Lung (tissue), 12 donors: Measurements from ENCODE around the gene SULT1E1. TPM values are rescaled to one million over a fixed set of nuclear protein-coding genes. Genes with fewer than 3 reads are reported as not detected.

ENCODE experiments used
- ATAC-seq: fragments of 200-7000 bp; cut with Tn5 transposase; one replicate; pipeline ENCODE4 v1.9.1; 2020; ENCODE audit warnings: moderate number of reproducible peaks; ENCODE audit not compliant: insufficient read depth, low FRiP score
- DNase-seq, 3 donors: peaks; one replicate each; pipeline ENCODE4 v3.0.0-alpha.2; 2013 to 2017
- H3K27ac ChIP-seq, 2 donors: one replicate each; pipeline ENCODE4 v1.5.1; 2013; ENCODE audit warnings: mild to moderate bottlenecking in 2 of 2, moderate library complexity in 2 of 2, control low read depth in 1 of 2, inconsistent platforms in 1 of 2, low read depth in 1 of 2, low read length in 1 of 2
- H3K27me3 ChIP-seq, 3 donors: one replicate each; pipeline ENCODE4 v1.5.1; 2013; ENCODE audit warnings: low read length in 2 of 3; ENCODE audit not compliant: control insufficient read depth in 3 of 3, insufficient read depth in 3 of 3
- H3K36me3 ChIP-seq, 4 donors: one replicate each; pipeline ENCODE4 v1.5.1; 2013; ENCODE audit warnings: low read length in 4 of 4, mild to moderate bottlenecking in 1 of 4, moderate library complexity in 1 of 4; ENCODE audit not compliant: control insufficient read depth in 4 of 4, insufficient read depth in 4 of 4
- H3K4me1 ChIP-seq, 5 donors: one replicate each; pipeline ENCODE4 v1.5.1; 2013; ENCODE audit warnings: low read length in 5 of 5, mild to moderate bottlenecking in 2 of 5, moderate library complexity in 1 of 5; ENCODE audit not compliant: control insufficient read depth in 5 of 5, insufficient read depth in 5 of 5
- H3K4me3 ChIP-seq: one replicate; pipeline ENCODE4 v1.5.1; 2013; ENCODE audit warnings: mild to moderate bottlenecking, control low read depth, moderate library complexity
- H3K9ac ChIP-seq, 2 donors: one replicate each; pipeline ENCODE4 v1.5.1; 2013; ENCODE audit warnings: low read length in 2 of 2, control low read depth in 1 of 2; ENCODE audit not compliant: insufficient read depth in 1 of 2
- H3K9me3 ChIP-seq, 4 donors: one replicate each; pipeline ENCODE4 v1.5.1; 2013; ENCODE audit warnings: low read length in 3 of 4, mild to moderate bottlenecking in 1 of 4, moderate library complexity in 1 of 4; ENCODE audit not compliant: control insufficient read depth in 4 of 4, insufficient read depth in 3 of 4
- CTCF ChIP-seq: IDR thresholded peaks from 2 replicates; pipeline ENCODE4 v1.5.1; 2012; ENCODE audit warnings: mild to moderate bottlenecking; ENCODE audit errors: control extremely low read depth, extremely low read depth
- WGBS, 2 donors: extraction: QIAGEN DNeasy Blood & Tissue Kit; methylation state at CpG; one replicate each; pipeline ENCODE4 v1.1.7; 2013; 5-methylcytosine and 5-hydroxymethylcytosine counted together
- polyA plus RNA-seq, 2 donors: library from polyadenylated mRNA; stranded (reverse); fragments of 200-250 nt; gene quantifications; one replicate each; pipeline ENCODE4 v1.2.1, GENCODE V29; 2013
- total RNA-seq, 2 donors: library from RNA; depleted of rRNA in 1 of 2; stranded (reverse); fragments of >200 nt in 1 of 2; gene quantifications; one replicate each; pipeline ENCODE4 v1.2.1, GENCODE V29; 2014 to 2021
- donor health status: control.
- donor health status: control.
- donor health status: Bipolar disorder and iron deficiency.
- donor health status: healthy.
- donor health status: DM: yes; HTN: yes; CAD: no.

The SULT1E1 gene
- total and polyA plus RNA-seq, 4 donors = 0.39 to 146 (median 3.6) TPM

DNA sequence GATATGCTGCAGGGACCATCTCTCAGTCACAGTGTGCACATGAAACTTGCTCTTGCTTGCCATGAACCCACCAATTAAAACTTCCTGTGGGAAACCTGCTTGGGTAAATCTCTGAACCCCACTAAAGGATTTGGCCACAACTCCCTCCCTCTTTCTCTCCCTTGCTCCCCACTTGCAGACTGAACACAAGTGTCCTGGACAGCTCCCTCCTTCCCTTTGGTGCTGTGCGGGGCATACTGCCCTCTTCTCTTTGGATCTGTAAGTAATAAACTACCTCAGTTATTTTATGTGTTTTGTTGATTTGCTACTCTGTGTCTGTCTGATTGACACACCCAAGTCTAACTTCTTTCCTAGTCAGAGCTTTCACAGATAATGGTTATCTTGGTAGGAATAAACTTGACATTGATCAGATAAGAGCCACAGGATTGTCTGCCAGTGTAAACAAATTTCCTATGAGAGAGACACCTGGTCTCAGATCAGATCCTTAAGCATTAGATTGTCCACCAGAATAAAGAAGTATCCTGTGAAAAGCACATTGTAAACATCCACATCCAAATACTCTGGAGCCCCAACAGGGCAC is 41.8 kb downstream of the SULT1E1 start:
- Histone ChIP-seq H3K9ac (no peak overlapping the region), H3K27me3 (no peaks in the 10 kb centered on the region), H3K36me3 (no peaks in the 10 kb centered on the region), H3K9me3 (no peaks in the 10 kb centered on the region), H3K4me3 (no peak overlapping the region), H3K27ac (no peak overlapping the region), H3K4me1 (peaks cover 0 to 3% (median 0%) of the 10 kb centered on the region in 5 donors)
- no peak for TF ChIP-seq CTCF
- DNase-seq (no peak), ATAC-seq (no peak)
- 94 to 98% methylated on average over 1 of the region's 1 CpG for WGBS, 2 donors

DNA sequence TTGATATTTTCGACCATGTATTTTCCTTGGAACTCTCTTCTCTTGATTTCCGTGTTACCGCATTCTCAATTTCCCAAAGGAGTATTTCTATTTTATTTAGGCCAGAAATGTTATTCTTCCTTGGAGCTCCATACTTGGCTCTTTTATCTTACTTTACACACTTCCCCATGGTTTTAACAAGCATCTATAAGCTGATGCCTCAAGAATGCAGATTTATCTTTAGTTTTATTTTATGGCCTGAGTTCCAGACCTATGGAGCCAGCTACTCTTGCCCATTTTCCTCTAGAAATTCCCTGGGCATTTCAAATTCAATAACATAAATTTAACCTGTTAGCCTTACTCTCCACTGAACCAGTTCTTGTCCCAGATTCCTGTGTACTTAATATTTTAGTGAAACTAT is 43.7 kb downstream of the SULT1E1 start:
- ATAC-seq = no peak
- TF ChIP-seq CTCF = no peak

GRCh38 chr4:69813628-69814027 is 46.3 kb downstream of the SULT1E1 start:
- no peaks in the 10 kb centered on the region for H3K27me3 ChIP-seq
- 83 to 90% methylated on average over 1 of the region's 1 CpG for WGBS, 2 donors
- ATAC-seq (no peak), DNase-seq (no peak)
- H3K4me1 ChIP-seq = peaks cover 0 to 3% (median 0%) of the 10 kb centered on the region in 5 donors
- no peak overlapping the region for H3K27ac ChIP-seq
- H3K9me3 ChIP-seq = no peaks in the 10 kb centered on the region
- H3K36me3 ChIP-seq = no peaks in the 10 kb centered on the region
- H3K9ac ChIP-seq = no peak overlapping the region
- TF ChIP-seq CTCF = no peak
- H3K4me3 ChIP-seq = no peak overlapping the region

More for the DNA sequence above, 43.7 kb downstream of the SULT1E1 start:
- DNase-seq = no peak
- Histone ChIP-seq H3K4me3 (no peak overlapping the region), H3K27me3 (no peaks in the 10 kb centered on the region), H3K36me3 (no peaks in the 10 kb centered on the region), H3K9ac (no peak overlapping the region), H3K4me1 (peaks cover 0 to 3% (median 0%) of the 10 kb centered on the region in 5 donors), H3K27ac (no peak overlapping the region), H3K9me3 (no peaks in the 10 kb centered on the region)
- 90 to 91% methylated on average over 3 of the region's 3 CpGs for WGBS, 2 donors

GRCh38 chr4:69811166-69811565 is 48.8 kb downstream of the SULT1E1 start:
- no peak overlapping the region for H3K9ac ChIP-seq
- no peaks in the 10 kb centered on the region for H3K27me3 ChIP-seq
- H3K9me3 ChIP-seq = peaks cover 0 to 4% (median 0%) of the 10 kb centered on the region in 4 donors
- ATAC-seq (no peak), DNase-seq (no peak)
- no peak for TF ChIP-seq CTCF
- no peak overlapping the region for H3K4me3 ChIP-seq
- WGBS, 2 donors = 43 to 64% methylated on average over 1 of the region's 1 CpG
- H3K36me3 ChIP-seq = no peaks in the 10 kb centered on the region
- H3K4me1 ChIP-seq = peaks cover 0 to 3% (median 0%) of the 10 kb centered on the region in 5 donors
- no peak overlapping the region for H3K27ac ChIP-seq
